SK-N-SH (cell line): ENCODE results near the gene ROBO3. TPM values are rescaled to one million over a fixed set of nuclear protein-coding genes. Genes with fewer than 3 reads are reported as not detected.

Experiments used
- CTCF ChIA-PET: fragments of 300-600, 350-600 bp; formaldehyde crosslinking; extraction: SDS; loops from one replicate; lab custom pipeline; 2021; lab: Yijun Ruan, JAX
- POLR2A ChIA-PET: fragments of 350-600 bp; sonication (Branson Sonifier 250); formaldehyde crosslinking; extraction: SDS; loops from one replicate; lab custom pipeline; 2020; ENCODE audit warnings: antibody characterized with exemption, inconsistent platforms; lab: Yijun Ruan, JAX
- DNase-seq: peaks from one replicate; pipeline ENCODE4 v3.0.0; 2012
- H2AFZ ChIP-seq: fragments of 200-600 bp; sonication (generic); 2 replicates; pipeline ENCODE4 v1.8.1; 2016; ENCODE audit warnings: antibody characterized with exemption, mild to moderate bottlenecking, low read depth
- H3F3A ChIP-seq: fragments of 200-600 bp; sonication (generic); replicated peaks from 2 replicates; pipeline ENCODE3; 2016; ENCODE audit warnings: antibody characterized with exemption, mild to moderate bottlenecking; ENCODE audit not compliant: insufficient read depth
- H3K27ac ChIP-seq, 2 experiments: fragments of 200-500 bp in 1 of 2; fragments of 200-600 bp in 1 of 2; sonication (Bioruptor generic) in 1 of 2; sonication (generic), shearing (Covaris generic) in 1 of 2; 2 replicates each; pipeline versions ENCODE4 v1.5.1 to v1.6.1; 2014 to 2016; ENCODE audit warnings: low read depth in 2 of 2, inconsistent platforms in 1 of 2, low read length in 1 of 2, mild to moderate bottlenecking in 1 of 2, mixed read lengths in 1 of 2
- H3K27me3 ChIP-seq: fragments of 200-600 bp; sonication (generic), shearing (Covaris generic); 2 replicates; pipeline ENCODE4 v1.6.1; 2016; ENCODE audit warnings: mixed run types; ENCODE audit not compliant: insufficient read depth
- H3K36me3 ChIP-seq, 2 experiments: fragments of 200-500 bp in 1 of 2; fragments of 200-600 bp in 1 of 2; sonication (Bioruptor generic) in 1 of 2; sonication (generic) in 1 of 2; replicated peaks in 1 of 2; 2 replicates each; pipeline versions ENCODE3 to v1.5.1; 2014 to 2016; ENCODE audit warnings: low read length in 1 of 2, mild to moderate bottlenecking in 1 of 2; ENCODE audit not compliant: insufficient read depth in 2 of 2, control insufficient read depth in 1 of 2
- H3K4me1 ChIP-seq, 2 experiments: fragments of 200-500 bp in 1 of 2; fragments of 200-600 bp in 1 of 2; sonication (Bioruptor generic) in 1 of 2; sonication (generic), shearing (Covaris generic) in 1 of 2; 2 replicates each; pipeline versions ENCODE4 v1.5.1 to v1.6.1; 2014 to 2016; ENCODE audit warnings: low read depth in 1 of 2, low read length in 1 of 2, mixed run types in 1 of 2; ENCODE audit not compliant: insufficient read depth in 2 of 2, control insufficient read depth in 1 of 2
- H3K4me2 ChIP-seq: fragments of 200-600 bp; sonication (generic), shearing (Covaris generic); 2 replicates; pipeline ENCODE4 v1.6.1; 2017; ENCODE audit warnings: mixed run types
- H3K4me3 ChIP-seq, 2 experiments: fragments of 200-500 bp in 1 of 2; fragments of 200-600 bp in 1 of 2; sonication (Bioruptor generic) in 1 of 2; sonication (generic), shearing (Covaris generic) in 1 of 2; 2 replicates each; pipeline versions ENCODE4 v1.5.1 to v1.8.1; 2014 to 2016; ENCODE audit warnings: low read depth in 2 of 2, inconsistent platforms in 1 of 2, low read length in 1 of 2, mild to moderate bottlenecking in 1 of 2, mixed read lengths in 1 of 2, moderate library complexity in 1 of 2
- H3K79me2 ChIP-seq: fragments of 200-600 bp; sonication (generic); 2 replicates; pipeline ENCODE4 v1.8.1; 2017; ENCODE audit warnings: mild to moderate bottlenecking; ENCODE audit not compliant: insufficient read depth
- H3K9ac ChIP-seq: fragments of 200-600 bp; sonication (generic); 2 replicates; pipeline ENCODE4 v1.6.1; 2017; ENCODE audit warnings: mixed run types
- H3K9me2 ChIP-seq: fragments of 200-600 bp; sonication (generic); 2 replicates; pipeline ENCODE4 v1.6.1; 2017; ENCODE audit warnings: mixed run types
- H3K9me3 ChIP-seq: fragments of 200-600 bp; sonication (generic); 2 replicates; pipeline ENCODE4 v1.6.1; 2017; ENCODE audit warnings: mixed run types, mild to moderate bottlenecking, moderate library complexity
- H4K20me1 ChIP-seq: fragments of 200-600 bp; sonication (generic); 2 replicates; pipeline ENCODE4 v1.6.1; 2017; ENCODE audit warnings: mild to moderate bottlenecking, mixed run types; ENCODE audit not compliant: insufficient read depth
- EZH2phosphoT487 ChIP-seq: fragments of 200-600 bp; sonication (generic); IDR thresholded peaks from 2 replicates; pipeline ENCODE4 v1.6.1; 2017; ENCODE audit warnings: low read depth, mixed run types, mild to moderate bottlenecking, antibody characterized with exemption, moderate library complexity, borderline replicate concordance
- FOSL2 ChIP-seq: IDR thresholded peaks from 2 replicates; pipeline ENCODE4 v1.4.0; 2012; ENCODE audit warnings: low read depth, mild to moderate bottlenecking, moderate library complexity, borderline replicate concordance
- FOXJ3 ChIP-seq: sonication (generic); formaldehyde crosslinking; IDR thresholded peaks from 2 replicates; pipeline ENCODE4 v1.5.1; 2020; ENCODE audit warnings: mild to moderate bottlenecking, missing genetic modification reagents
- FOXM1 ChIP-seq: IDR thresholded peaks from 2 replicates; pipeline ENCODE4 v1.4.0; 2012; ENCODE audit warnings: low read depth, mild to moderate bottlenecking
- POLR2AphosphoS5 ChIP-seq: IDR thresholded peaks from 2 replicates; pipeline ENCODE4 v1.6.1; 2012; ENCODE audit warnings: low read depth, low read length
- RCOR1 ChIP-seq: fragments of 150-350 bp; IDR thresholded peaks from 2 replicates; pipeline ENCODE4 v1.6.1; 2017; ENCODE audit warnings: antibody characterized with exemption, low read length
- RFX5 ChIP-seq: IDR thresholded peaks from 2 replicates; pipeline ENCODE4 v1.6.1; 2012; ENCODE audit warnings: mild to moderate bottlenecking, improper control_type of control experiment, low read length
- SMC3 ChIP-seq: IDR thresholded peaks from 2 replicates; pipeline ENCODE4 v1.6.1; 2012; ENCODE audit warnings: low read depth, low read length, improper control_type of control experiment
- TAF1 ChIP-seq: IDR thresholded peaks from 2 replicates; pipeline ENCODE4 v1.6.1; 2012; ENCODE audit warnings: low read depth, mild to moderate bottlenecking, low read length, moderate library complexity, borderline replicate concordance
- TEAD4 ChIP-seq: IDR thresholded peaks from 2 replicates; pipeline ENCODE4 v1.4.0; 2012; ENCODE audit warnings: mild to moderate bottlenecking, borderline replicate concordance; ENCODE audit not compliant: insufficient read depth
- WGBS: methylation state at CpG from one replicate; pipeline ENCODE4 v1.1.6; 2017; ENCODE audit warnings: low lambda C conversion rate; 5-methylcytosine and 5-hydroxymethylcytosine counted together
- polyA plus RNA-seq, 3 experiments: library from polyadenylated mRNA; depleted of rRNA; stranded (reverse); fragments of >200 nt; gene quantifications; 2 replicates each; pipeline ENCODE4 v1.2.3, GENCODE V29; 2012
- TF ChIP-seq, protein P1 (sequence below): IDR thresholded peaks from 2 replicates; pipeline ENCODE4 v1.4.0; 2012; ENCODE audit warnings: low read depth, borderline replicate concordance
- TF ChIP-seq, protein P2 (sequence below): IDR thresholded peaks from 2 replicates; pipeline ENCODE4 v1.6.1; 2012; ENCODE audit warnings: mild to moderate bottlenecking, low read depth, low read length, moderate library complexity
- TF ChIP-seq, protein P3 (sequence below): fragments of 150-350 bp; IDR thresholded peaks from 2 replicates; pipeline ENCODE4 v1.6.1; 2017; ENCODE audit warnings: antibody characterized with exemption, low read length, low read depth, borderline replicate concordance
- TF ChIP-seq, protein P4 (sequence below): fragments of 200-600 bp; sonication (generic); IDR thresholded peaks from 2 replicates; pipeline ENCODE4 v1.6.1; 2017; ENCODE audit warnings: antibody characterized with exemption, mild to moderate bottlenecking, moderate library complexity

The ROBO3 gene
- polyA plus RNA-seq, 1 of the 3 experiments (the other 2 are of a cell fraction) = 59.8 TPM

GRCh38 chr11:124830749-124831148, 34.5 kb upstream of the ROBO3 start:
- Histone ChIP-seq H3K4me1 (no peaks in the 10 kb centered on the region), H3K9ac (no peak overlapping the region), H3K27ac (no peak overlapping the region), H3K79me2 (no peaks in the 10 kb centered on the region), H2AFZ (no peak overlapping the region), H3K4me3 (no peak overlapping the region), H3K9me3 (no peaks in the 10 kb centered on the region), H3K9me2 (no peaks in the 10 kb centered on the region), H4K20me1 (no peaks in the 10 kb centered on the region), H3K4me2 (no peak overlapping the region), H3K36me3 (no peaks in the 10 kb centered on the region), H3F3A (no peaks in the 10 kb centered on the region), H3K27me3 (no peaks in the 10 kb centered on the region; the same call in 1 of the 2 replicates)
- WGBS = 79% methylated on average over 3 of the region's 3 CpGs
- DNase-seq = no peak
- CTCF ChIA-PET = interaction anchor here (0.7 to 17.8 kb wide), 2 partner anchors 35 to 38 kb away, joined by 3 to 220 read pairs; partner anchors contain the start of gene ROBO3
- TF ChIP-seq SMC3 = no peak
- TF ChIP-seq FOSL2 = no peak
- TF ChIP-seq FOXJ3 = no peak
- no peak for TF ChIP-seq TAF1
- no peak for TF ChIP-seq RCOR1
- TF ChIP-seq, protein P1, sequence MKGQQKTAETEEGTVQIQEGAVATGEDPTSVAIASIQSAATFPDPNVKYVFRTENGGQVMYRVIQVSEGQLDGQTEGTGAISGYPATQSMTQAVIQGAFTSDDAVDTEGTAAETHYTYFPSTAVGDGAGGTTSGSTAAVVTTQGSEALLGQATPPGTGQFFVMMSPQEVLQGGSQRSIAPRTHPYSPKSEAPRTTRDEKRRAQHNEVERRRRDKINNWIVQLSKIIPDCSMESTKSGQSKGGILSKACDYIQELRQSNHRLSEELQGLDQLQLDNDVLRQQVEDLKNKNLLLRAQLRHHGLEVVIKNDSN = no peak
- POLR2A ChIA-PET = no interaction called here

GRCh38 chr11:124831897-124832296, 33.3 kb upstream of the ROBO3 start:
- Histone ChIP-seq H2AFZ (no peak overlapping the region), H3K9me2 (no peaks in the 10 kb centered on the region), H3K4me2 (no peak overlapping the region), H3K9me3 (no peaks in the 10 kb centered on the region), H3K9ac (no peak overlapping the region), H3K79me2 (no peaks in the 10 kb centered on the region), H4K20me1 (no peaks in the 10 kb centered on the region), H3K27ac (no peak overlapping the region), H3F3A (no peaks in the 10 kb centered on the region), H3K4me1 (no peaks in the 10 kb centered on the region), H3K36me3 (no peaks in the 10 kb centered on the region), H3K4me3 (no peak overlapping the region), H3K27me3 (no peaks in the 10 kb centered on the region; the same call in 1 of the 2 replicates)
- CTCF ChIA-PET = interaction anchor here (0.7 to 17.8 kb wide), 3 partner anchors 36 to 187 kb away, joined by 4 to 220 read pairs (median 8); partner anchors contain the start of gene ROBO3
- TF ChIP-seq POLR2AphosphoS5 (no peak), EZH2phosphoT487 (no peak), FOXM1 (no peak), RFX5 (no peak), TEAD4 (no peak)
- TF ChIP-seq, protein P2, sequence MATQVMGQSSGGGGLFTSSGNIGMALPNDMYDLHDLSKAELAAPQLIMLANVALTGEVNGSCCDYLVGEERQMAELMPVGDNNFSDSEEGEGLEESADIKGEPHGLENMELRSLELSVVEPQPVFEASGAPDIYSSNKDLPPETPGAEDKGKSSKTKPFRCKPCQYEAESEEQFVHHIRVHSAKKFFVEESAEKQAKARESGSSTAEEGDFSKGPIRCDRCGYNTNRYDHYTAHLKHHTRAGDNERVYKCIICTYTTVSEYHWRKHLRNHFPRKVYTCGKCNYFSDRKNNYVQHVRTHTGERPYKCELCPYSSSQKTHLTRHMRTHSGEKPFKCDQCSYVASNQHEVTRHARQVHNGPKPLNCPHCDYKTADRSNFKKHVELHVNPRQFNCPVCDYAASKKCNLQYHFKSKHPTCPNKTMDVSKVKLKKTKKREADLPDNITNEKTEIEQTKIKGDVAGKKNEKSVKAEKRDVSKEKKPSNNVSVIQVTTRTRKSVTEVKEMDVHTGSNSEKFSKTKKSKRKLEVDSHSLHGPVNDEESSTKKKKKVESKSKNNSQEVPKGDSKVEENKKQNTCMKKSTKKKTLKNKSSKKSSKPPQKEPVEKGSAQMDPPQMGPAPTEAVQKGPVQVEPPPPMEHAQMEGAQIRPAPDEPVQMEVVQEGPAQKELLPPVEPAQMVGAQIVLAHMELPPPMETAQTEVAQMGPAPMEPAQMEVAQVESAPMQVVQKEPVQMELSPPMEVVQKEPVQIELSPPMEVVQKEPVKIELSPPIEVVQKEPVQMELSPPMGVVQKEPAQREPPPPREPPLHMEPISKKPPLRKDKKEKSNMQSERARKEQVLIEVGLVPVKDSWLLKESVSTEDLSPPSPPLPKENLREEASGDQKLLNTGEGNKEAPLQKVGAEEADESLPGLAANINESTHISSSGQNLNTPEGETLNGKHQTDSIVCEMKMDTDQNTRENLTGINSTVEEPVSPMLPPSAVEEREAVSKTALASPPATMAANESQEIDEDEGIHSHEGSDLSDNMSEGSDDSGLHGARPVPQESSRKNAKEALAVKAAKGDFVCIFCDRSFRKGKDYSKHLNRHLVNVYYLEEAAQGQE = no peak
- TF ChIP-seq, protein P3, sequence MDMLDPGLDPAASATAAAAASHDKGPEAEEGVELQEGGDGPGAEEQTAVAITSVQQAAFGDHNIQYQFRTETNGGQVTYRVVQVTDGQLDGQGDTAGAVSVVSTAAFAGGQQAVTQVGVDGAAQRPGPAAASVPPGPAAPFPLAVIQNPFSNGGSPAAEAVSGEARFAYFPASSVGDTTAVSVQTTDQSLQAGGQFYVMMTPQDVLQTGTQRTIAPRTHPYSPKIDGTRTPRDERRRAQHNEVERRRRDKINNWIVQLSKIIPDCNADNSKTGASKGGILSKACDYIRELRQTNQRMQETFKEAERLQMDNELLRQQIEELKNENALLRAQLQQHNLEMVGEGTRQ = no peak
- TF ChIP-seq, protein P1 = no peak
- TF ChIP-seq, protein P4, sequence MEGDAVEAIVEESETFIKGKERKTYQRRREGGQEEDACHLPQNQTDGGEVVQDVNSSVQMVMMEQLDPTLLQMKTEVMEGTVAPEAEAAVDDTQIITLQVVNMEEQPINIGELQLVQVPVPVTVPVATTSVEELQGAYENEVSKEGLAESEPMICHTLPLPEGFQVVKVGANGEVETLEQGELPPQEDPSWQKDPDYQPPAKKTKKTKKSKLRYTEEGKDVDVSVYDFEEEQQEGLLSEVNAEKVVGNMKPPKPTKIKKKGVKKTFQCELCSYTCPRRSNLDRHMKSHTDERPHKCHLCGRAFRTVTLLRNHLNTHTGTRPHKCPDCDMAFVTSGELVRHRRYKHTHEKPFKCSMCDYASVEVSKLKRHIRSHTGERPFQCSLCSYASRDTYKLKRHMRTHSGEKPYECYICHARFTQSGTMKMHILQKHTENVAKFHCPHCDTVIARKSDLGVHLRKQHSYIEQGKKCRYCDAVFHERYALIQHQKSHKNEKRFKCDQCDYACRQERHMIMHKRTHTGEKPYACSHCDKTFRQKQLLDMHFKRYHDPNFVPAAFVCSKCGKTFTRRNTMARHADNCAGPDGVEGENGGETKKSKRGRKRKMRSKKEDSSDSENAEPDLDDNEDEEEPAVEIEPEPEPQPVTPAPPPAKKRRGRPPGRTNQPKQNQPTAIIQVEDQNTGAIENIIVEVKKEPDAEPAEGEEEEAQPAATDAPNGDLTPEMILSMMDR = no peak
- POLR2A ChIA-PET = no interaction called here
- DNase-seq = no peak
- 93% methylated on average over 2 of the region's 2 CpGs for WGBS
